HCT116 (cell line): ENCODE measurements around the gene CBX5. TPM values are rescaled to one million over a fixed set of nuclear protein-coding genes. Genes with fewer than 3 reads are reported as not detected.

Experiments used
- ATAC-seq: fragments of 200-7000 bp; cut with Tn5 transposase; 2 replicates; pipeline ENCODE4 v1.9.1; 2020; ENCODE audit warnings: mild to moderate bottlenecking, moderate library complexity
- BruUV-seq: library from RNA; stranded (reverse); fragments of 400-500 nt; replicated peaks from 2 replicates; lab custom pipeline; 2021; lab: Mats Ljungman, UMichigan
- CTCF ChIA-PET: fragments of 300-600 bp; sonication (Branson Sonifier 250); formaldehyde crosslinking; loops from one replicate; lab custom pipeline; 2021; ENCODE audit warnings: antibody characterized with exemption; lab: Charles Lee
- POLR2A ChIA-PET: fragments of 300-600, 350-600 bp; sonication (Branson Sonifier 250); formaldehyde crosslinking; loops from one replicate; lab custom pipeline; 2021; ENCODE audit warnings: antibody characterized with exemption; lab: Charles Lee
- RAD21 ChIA-PET, 2 experiments: fragments of 300-600 bp; sonication (Branson Sonifier 250); formaldehyde crosslinking; loops; one replicate each; lab custom pipeline; 2023; ENCODE audit warnings: low total read pairs in 2 of 2; ENCODE audit not compliant: uncharacterized antibody in 2 of 2, unreplicated experiment in 2 of 2, low non-redundant PET in 1 of 2; lab: Charles Lee
- DNase-seq: peaks from one replicate; pipeline ENCODE4 v3.0.0-alpha.2; 2010; ENCODE audit warnings: low read depth, low spot score
- H2AFZ ChIP-seq: fragments of 200-600 bp; shearing (Covaris generic), sonication (generic); 2 replicates; pipeline ENCODE4 v1.6.1; 2017; ENCODE audit warnings: low read depth, mixed run types, mixed read lengths, antibody characterized with exemption, low read length; ENCODE audit not compliant: poor library complexity, severe bottlenecking
- H3K27ac ChIP-seq: 2 replicates; pipeline ENCODE4 v1.5.1; 2012; ENCODE audit warnings: low read depth, low read length
- H3K27me3 ChIP-seq: fragments of 200-600 bp; sonication (generic); 2 replicates; pipeline ENCODE4 v1.6.1; 2016; ENCODE audit warnings: mixed run types, low read length, mixed read lengths; ENCODE audit not compliant: insufficient read depth
- H3K36me3 ChIP-seq, 2 experiments: fragments of 200-500 bp in 1 of 2; fragments of 200-600 bp in 1 of 2; sonication (Bioruptor generic) in 1 of 2; sonication (generic) in 1 of 2; 2 replicates each; pipeline versions ENCODE4 v1.5.1 to v1.6.1; 2014 to 2016; ENCODE audit warnings: low read length in 2 of 2, inconsistent platforms in 1 of 2, mixed read lengths in 1 of 2, mixed run types in 1 of 2; ENCODE audit not compliant: insufficient read depth in 2 of 2, control insufficient read depth in 1 of 2
- H3K4me1 ChIP-seq, 2 experiments: fragments of 200-600 bp in 1 of 2; sonication (generic) in 1 of 2; 2 replicates each; pipeline versions ENCODE4 v1.5.1 to v1.6.1; 2012 to 2017; ENCODE audit warnings: low read length in 2 of 2, inconsistent platforms in 1 of 2, mild to moderate bottlenecking in 1 of 2, mixed read lengths in 1 of 2, mixed run types in 1 of 2, moderate library complexity in 1 of 2; ENCODE audit not compliant: insufficient read depth in 2 of 2, control insufficient read depth in 1 of 2
- H3K4me2 ChIP-seq: fragments of 200-600 bp; sonication (generic); 2 replicates; pipeline ENCODE4 v1.6.1; 2017; ENCODE audit warnings: mixed run types, low read length, mixed read lengths
- H3K4me3 ChIP-seq, 2 experiments: fragments of 200-600 bp in 1 of 2; sonication (generic) in 1 of 2; replicated peaks in 1 of 2; 2 replicates each; pipeline ENCODE4 v1.5.1; 2011 to 2016; ENCODE audit warnings: low read length in 2 of 2, control low read depth in 1 of 2, low read depth in 1 of 2, mild to moderate bottlenecking in 1 of 2, mixed read lengths in 1 of 2, mixed run types in 1 of 2
- H3K79me2 ChIP-seq: fragments of 200-600 bp; sonication (generic); 2 replicates; pipeline ENCODE4 v1.6.1; 2017; ENCODE audit warnings: mild to moderate bottlenecking, mixed run types, low read length, moderate library complexity, mixed read lengths; ENCODE audit not compliant: insufficient read depth
- H3K9ac ChIP-seq: fragments of 200-600 bp; sonication (generic); 2 replicates; pipeline ENCODE4 v1.6.1; 2016; ENCODE audit warnings: low read length, mixed read lengths
- H3K9me2 ChIP-seq: fragments of 200-600 bp; sonication (generic), shearing (Covaris generic); 2 replicates; pipeline ENCODE4 v1.6.1; 2017; ENCODE audit warnings: mixed run types, mild to moderate bottlenecking, moderate library complexity; ENCODE audit not compliant: insufficient read depth
- H3K9me3 ChIP-seq, 2 experiments: fragments of 200-500 bp in 1 of 2; fragments of 200-600 bp in 1 of 2; sonication (Bioruptor generic) in 1 of 2; sonication (generic) in 1 of 2; 2 replicates each; pipeline ENCODE4 v1.6.1; 2014 to 2017; ENCODE audit warnings: low read length in 2 of 2, mixed read lengths in 2 of 2, inconsistent platforms in 1 of 2, low read depth in 1 of 2, mild to moderate bottlenecking in 1 of 2, mixed run types in 1 of 2, moderate library complexity in 1 of 2; ENCODE audit not compliant: control insufficient read depth in 1 of 2, insufficient read depth in 1 of 2
- H4K20me1 ChIP-seq: fragments of 200-600 bp; sonication (generic), shearing (Covaris generic); 2 replicates; pipeline ENCODE4 v1.6.1; 2017; ENCODE audit warnings: mixed run types, mild to moderate bottlenecking, moderate library complexity; ENCODE audit not compliant: insufficient read depth
- CEBPB ChIP-seq: IDR thresholded peaks from 2 replicates; pipeline ENCODE4 v1.6.1; 2012; ENCODE audit warnings: low read depth
- ELF1 ChIP-seq: IDR thresholded peaks from 2 replicates; pipeline ENCODE4 v1.6.1; 2012; ENCODE audit warnings: low read depth, borderline replicate concordance
- EZH2 ChIP-seq: fragments of 200-600 bp; sonication (generic); IDR thresholded peaks from 2 replicates; pipeline ENCODE4 v1.6.1; 2017; ENCODE audit warnings: antibody characterized with exemption, mixed run types
- POLR2AphosphoS5 ChIP-seq: IDR thresholded peaks from 2 replicates; pipeline ENCODE4 v1.6.1; 2011; ENCODE audit warnings: mild to moderate bottlenecking, low read depth, low read length, moderate library complexity
- ZNF274 ChIP-seq: fragments of 200-500 bp; sonication (Bioruptor generic); IDR thresholded peaks from 2 replicates; pipeline ENCODE4 v1.6.1; 2014; ENCODE audit warnings: mild to moderate bottlenecking, low read depth, low read length, inconsistent platforms
- intact Hi-C: fragments of 100-400 bp; cut with micrococcal nuclease; formaldehyde crosslinking; loops from 2 replicates; pipeline ENCODE4 v1.10.0; 2022
- total RNA-seq: library from RNA; stranded (reverse); gene quantifications from one replicate; pipeline ENCODE4 v1.2.1, GENCODE V29; 2021; ENCODE audit not compliant: unreplicated experiment
- TF ChIP-seq, protein P1 (sequence below): IDR thresholded peaks from 2 replicates; pipeline ENCODE4 v1.6.1; 2012; ENCODE audit warnings: low read depth
- TF ChIP-seq, protein P2 (sequence below): IDR thresholded peaks from 2 replicates; pipeline ENCODE4 v1.6.1; 2012

The CBX5 gene
- total RNA-seq, 1 experiment from 2014 or later: 72.3 TPM

DNA sequence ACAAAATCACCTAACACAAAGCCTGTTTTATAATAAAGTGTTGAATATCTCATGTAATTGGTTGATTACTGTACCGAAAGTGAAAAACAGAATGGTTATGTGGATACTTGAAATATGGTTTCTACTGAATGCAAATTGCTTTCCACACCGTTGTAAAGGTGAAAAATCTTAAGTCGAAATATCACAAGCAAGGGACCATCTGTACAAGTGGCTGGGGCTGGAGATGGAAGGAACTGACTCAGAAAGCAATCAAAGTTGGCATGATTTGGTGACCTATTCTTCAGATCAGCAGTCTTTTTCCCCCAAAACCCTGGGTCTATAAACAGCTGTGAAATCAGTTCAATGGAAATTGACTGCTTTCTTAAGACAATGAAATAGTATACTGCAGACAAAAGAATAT is 3.6 kb downstream of the CBX5 start:
- Histone ChIP-seq H4K20me1 (no peaks in the 10 kb centered on the region), H3K4me3 (no peak overlapping the region), H3K9me2 (no peaks in the 10 kb centered on the region), H3K27ac (no peak overlapping the region), H3K36me3 (peaks cover 7 to 18% of the 10 kb centered on the region in 2 experiments; a peak in 3 of 4 replicates), H3K4me1 (peaks cover 6 to 15% of the 10 kb centered on the region in 2 experiments), H3K9ac (no peak overlapping the region), H2AFZ (no peak overlapping the region), H3K79me2 (peaks cover 65% of the 10 kb centered on the region), H3K4me2 (no peak overlapping the region), H3K27me3 (no peaks in the 10 kb centered on the region), H3K9me3 (no peaks in the 10 kb centered on the region)
- ChIA-PET CTCF (no interaction called here), RAD21 (no interaction called here), POLR2A (no interaction called here)
- no peak for TF ChIP-seq POLR2AphosphoS5
- no peak for TF ChIP-seq EZH2
- no peak for TF ChIP-seq ZNF274
- TF ChIP-seq ELF1: no peak
- TF ChIP-seq CEBPB: no peak
- TF ChIP-seq, protein P1, sequence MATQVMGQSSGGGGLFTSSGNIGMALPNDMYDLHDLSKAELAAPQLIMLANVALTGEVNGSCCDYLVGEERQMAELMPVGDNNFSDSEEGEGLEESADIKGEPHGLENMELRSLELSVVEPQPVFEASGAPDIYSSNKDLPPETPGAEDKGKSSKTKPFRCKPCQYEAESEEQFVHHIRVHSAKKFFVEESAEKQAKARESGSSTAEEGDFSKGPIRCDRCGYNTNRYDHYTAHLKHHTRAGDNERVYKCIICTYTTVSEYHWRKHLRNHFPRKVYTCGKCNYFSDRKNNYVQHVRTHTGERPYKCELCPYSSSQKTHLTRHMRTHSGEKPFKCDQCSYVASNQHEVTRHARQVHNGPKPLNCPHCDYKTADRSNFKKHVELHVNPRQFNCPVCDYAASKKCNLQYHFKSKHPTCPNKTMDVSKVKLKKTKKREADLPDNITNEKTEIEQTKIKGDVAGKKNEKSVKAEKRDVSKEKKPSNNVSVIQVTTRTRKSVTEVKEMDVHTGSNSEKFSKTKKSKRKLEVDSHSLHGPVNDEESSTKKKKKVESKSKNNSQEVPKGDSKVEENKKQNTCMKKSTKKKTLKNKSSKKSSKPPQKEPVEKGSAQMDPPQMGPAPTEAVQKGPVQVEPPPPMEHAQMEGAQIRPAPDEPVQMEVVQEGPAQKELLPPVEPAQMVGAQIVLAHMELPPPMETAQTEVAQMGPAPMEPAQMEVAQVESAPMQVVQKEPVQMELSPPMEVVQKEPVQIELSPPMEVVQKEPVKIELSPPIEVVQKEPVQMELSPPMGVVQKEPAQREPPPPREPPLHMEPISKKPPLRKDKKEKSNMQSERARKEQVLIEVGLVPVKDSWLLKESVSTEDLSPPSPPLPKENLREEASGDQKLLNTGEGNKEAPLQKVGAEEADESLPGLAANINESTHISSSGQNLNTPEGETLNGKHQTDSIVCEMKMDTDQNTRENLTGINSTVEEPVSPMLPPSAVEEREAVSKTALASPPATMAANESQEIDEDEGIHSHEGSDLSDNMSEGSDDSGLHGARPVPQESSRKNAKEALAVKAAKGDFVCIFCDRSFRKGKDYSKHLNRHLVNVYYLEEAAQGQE: no peak
- TF ChIP-seq, protein P2, sequence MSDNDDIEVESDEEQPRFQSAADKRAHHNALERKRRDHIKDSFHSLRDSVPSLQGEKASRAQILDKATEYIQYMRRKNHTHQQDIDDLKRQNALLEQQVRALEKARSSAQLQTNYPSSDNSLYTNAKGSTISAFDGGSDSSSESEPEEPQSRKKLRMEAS: no peak
- no peak for ATAC-seq
- intact Hi-C loops: no loop called here
- DNase-seq: no peak
- BruUV-seq: no TSS peak
